DMS79 treated with DMSO at 0.1 percent for 48 hours (cell line): ENCODE results near the gene SUSD5.
A peak's percentile ranks its signal among the peaks of the same experiment; 100 is the strongest.
"Not testable (repeated sequence)": the region's sequence is repeated elsewhere in the genome, so short reads cannot be mapped to it uniquely, and the experiment has no call there.

ENCODE experiments used
- DNase-seq: peaks from one replicate; lab custom pipeline; 2025; lab: John Stamatoyannopoulos, UW

The SUSD5 gene

DNA sequence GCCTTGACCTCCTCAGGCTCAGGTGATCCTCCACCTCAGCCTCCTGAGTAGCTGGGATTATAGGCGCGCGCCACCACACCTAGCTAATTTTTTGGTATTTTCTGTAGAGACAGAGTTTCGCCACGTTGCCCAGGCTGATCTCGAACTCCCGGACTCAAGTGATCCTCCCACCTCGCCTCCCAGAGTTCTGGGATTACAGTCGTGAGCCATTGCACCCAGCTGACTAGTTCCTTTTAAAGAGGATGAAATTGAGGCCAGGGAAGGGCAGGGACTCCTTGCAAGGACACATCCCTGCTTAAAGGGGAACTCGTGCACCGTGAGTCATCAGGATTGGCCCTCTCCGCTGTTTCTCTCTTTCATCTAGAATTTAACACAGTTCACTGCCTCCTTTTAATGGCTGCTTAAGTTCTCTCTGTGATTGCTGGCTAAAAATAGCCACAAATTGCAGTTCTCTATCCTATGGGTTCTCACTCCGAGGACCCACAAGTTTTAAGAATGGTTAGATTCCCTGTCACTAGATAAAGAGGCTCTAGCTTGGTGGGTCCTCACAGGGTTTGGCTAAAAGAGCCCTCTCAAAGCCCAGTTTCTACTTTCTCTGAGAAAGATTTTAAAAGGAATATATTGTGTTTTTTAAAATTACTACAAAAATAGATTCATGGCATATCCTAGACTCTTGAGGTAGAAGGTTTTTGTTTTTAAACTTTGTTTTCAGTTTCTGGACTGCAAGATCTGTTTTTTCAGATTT, 103.4 kb downstream of the SUSD5 start:
- DNase-seq: peak; percentile 4

DNA sequence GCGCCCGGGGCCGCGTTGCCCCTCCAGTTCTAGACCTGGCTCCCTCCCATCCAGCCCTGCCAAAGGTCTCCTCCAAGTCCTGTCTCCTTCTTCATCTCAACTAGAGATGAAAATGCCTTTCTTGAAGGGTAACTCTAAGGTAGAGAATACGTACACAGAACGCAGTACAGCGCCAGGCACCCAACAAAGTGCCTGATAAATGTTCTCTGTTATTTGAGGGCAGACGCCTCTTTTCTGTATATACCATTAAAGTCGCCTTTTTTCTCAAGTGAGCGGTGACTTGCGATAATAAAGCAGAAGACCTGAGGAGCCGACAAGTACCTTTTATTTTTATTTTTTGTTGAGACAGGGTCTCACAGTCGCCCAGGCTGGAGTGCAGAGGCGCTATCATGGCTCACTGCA, 104.0 kb downstream of the SUSD5 start:
- DNase-seq: no peak

DNA sequence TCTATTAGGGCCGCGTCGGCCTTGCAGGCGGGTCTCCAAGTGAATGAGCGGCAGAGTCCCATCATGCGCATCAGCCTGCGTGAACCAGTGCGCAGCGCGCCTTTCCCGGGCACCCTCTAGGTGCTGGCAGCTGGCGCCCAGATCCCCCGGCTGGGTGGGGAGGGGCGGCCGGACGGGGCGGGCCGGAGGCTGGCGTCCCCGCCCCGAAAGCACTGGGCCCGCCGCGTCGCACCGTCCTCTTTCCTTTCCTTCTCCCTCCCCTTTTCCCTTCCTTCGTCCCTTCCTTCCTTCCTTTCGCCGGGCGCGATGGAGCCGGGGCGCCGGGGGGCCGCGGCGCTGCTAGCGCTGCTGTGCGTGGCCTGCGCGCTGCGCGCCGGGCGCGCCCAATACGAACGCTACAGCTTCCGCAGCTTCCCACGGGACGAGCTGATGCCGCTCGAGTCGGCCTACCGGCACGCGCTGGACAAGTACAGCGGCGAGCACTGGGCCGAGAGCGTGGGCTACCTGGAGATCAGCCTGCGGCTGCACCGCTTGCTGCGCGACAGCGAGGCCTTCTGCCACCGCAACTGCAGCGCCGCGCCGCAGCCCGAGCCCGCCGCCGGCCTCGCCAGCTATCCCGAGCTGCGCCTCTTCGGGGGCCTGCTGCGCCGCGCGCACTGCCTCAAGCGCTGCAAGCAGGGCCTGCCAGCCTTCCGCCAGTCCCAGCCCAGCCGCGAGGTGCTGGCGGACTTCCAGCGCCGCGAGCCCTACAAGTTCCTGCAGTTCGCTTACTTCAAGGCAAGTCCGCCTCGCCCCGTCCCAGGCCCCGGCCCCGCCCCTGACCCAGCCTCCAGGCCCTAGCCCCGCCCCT, 104.6 kb downstream of the SUSD5 start, which contains the start of gene CRTAP:
Gene CRTAP (plus strand): TSS at position 243 of the 850 bp plus-strand sequence. CDS start 64 bp downstream, at position 307.
- peak; percentile 38 for DNase-seq

DNA sequence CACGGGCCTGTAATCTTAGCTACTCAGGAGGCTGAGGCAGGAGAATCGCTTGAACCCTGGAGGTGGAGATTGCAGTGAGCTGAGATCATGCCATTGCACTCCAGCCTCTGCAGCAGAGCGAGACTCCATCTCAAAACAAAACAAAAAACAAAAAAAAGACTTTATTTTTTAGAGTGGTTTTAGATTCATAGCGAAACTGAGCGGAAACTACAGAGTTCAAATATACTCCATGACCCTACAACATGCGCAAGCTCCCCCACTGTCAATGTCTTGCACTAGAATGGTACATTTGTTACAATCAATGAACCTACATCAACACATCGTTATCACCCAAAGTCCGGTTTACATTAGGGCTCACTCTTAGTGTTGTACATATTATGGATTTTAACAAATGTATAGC, 107.0 kb downstream of the SUSD5 start:
- DNase-seq: no peak

DNA sequence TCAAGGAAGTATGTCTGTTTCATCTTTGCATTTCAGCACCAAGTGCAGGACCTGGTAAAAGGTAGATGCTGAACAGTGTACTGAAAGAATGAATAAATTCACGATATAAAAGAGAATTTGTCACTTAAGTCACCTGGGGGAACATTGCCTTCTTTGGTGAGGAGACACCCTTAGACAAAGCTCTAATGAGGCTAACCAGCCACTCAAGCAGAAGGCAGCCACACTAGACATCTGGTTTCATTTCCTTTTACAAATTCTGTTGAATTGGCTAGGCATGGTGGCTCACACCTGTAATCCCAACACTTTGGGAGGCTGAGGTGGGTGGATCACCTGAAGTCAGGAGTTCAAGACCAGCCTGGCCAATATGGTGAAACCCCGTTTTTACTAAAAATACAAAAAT, 111.8 kb downstream of the SUSD5 start:
- DNase-seq: not testable (repeated sequence)

DNA sequence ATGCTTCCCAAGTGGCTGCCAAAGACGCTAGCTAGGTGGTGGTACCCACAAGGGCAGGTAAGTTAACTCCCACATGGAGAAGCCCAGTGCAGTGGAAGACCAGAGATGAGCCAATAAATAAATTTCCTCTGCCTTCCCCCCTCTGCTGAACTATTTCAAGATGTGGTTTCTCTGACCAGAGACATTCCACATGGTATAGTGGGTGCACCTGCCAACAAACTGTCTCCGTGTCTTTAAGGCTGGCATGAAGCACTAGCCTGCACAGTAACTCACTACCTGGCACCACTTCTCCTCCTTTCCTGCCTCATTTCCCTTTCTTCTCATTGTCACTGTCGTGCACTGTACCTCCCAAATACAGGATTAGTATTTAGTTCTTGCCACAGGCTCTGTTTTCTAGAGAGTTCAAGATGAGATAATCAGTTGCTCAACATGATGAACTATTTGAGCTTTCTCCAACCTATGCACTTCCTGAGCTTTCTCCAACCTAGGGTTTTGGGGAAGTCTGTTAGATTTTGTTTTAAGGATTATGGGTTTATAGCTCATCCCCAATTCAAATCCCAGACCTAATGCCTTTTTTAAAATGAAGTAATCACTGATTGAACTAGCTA, 113.2 kb downstream of the SUSD5 start:
- no peak for DNase-seq

DNA sequence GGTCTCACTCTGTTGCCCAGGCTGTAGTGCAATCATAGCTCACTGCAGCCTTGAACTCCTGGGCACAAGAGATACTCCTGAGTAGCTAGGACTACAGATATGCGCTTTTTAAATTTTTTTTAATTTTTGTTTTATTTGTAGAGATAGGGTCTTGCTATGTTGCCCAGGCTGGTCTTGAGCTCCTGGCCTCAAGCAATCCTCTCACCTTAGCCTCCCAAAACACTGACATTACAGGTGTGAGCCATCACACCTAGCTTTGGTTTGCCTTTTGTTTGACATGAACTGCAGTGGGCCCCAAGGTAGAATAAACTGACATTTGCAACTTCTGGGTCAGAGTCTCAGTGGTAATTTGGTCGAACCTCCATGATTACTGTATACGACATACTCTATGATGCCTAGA, 113.8 kb downstream of the SUSD5 start:
- no peak for DNase-seq

DNA sequence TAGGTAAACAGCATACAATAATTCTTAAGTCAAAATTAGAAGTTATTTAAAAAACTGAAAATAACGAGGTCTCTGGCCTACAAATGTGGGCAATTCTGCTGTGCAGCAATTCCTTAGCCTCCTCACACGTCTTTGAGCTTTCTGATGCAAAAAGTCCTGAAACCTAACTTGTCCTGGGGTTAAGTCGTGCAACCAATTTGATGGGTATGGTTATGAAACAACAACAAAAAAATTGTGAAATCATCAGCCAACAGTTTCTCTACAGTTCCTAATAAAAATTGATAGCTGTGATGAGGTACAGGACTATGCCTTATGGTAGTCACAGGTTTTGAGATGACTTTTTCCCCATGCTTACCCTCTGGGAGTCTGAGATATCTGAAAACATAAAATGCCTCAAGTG, 115.1 kb downstream of the SUSD5 start:
- no peak for DNase-seq

DNA sequence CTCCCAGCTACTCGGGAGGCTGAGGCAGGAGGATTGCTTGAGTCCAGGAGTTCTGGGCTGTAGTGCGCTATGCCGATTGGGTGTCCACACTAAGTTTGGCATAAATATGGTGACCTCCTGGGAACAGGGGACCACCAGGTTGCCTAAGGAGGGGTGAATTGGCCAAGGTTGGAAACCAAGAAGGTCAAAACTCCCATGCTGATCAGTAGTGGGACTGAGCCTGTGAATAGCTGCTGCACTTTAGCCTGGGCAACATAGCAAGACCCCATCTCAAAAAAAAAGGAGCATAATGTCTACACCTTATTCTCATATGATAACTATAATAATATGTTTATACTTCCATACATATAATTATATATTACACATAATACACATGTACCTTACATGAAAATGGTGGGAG, 115.6 kb downstream of the SUSD5 start:
- DNase-seq: no peak

DNA sequence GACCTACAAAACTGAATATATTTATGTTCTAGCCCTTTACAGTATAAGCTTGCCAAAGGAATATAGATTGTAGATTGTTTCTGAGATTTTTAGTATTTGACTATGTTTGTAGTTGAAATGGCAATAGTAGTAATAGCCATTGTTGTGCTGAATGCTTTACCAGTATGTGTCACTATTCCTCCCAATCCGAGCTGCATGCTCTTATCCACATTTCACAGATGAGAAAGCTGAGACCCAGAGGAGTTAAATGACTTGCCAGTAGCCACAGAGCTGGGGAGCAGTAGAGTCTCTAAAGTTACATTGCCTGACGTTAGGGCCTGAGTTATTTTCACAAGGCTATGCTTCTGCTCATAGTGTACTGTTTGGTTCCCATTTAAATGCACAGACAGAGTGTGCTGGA, 118.4 kb downstream of the SUSD5 start:
- DNase-seq: no peak
